ENCODE data around the gene R3HDM1.

DNA sequence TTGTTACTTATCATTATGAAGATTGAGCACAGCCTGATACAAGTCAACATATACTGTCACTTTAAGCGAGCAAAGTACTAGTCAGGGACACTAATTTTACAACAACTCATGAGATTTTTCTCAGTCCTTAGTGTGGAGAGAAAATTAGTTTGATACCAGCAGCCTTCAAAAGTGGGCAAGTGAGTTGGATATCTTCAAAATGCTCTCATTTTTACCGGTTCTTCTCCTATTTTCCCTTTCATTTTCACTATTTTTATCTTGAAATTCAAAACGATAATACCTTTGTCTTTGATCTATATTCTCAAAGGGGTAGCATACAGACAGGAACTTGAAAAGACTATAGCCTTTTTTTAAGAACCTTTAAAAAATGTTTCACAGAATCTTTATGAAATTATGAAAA, 158.4 kb downstream of the R3HDM1 start:
- TF ChIP-seq, protein P1, sequence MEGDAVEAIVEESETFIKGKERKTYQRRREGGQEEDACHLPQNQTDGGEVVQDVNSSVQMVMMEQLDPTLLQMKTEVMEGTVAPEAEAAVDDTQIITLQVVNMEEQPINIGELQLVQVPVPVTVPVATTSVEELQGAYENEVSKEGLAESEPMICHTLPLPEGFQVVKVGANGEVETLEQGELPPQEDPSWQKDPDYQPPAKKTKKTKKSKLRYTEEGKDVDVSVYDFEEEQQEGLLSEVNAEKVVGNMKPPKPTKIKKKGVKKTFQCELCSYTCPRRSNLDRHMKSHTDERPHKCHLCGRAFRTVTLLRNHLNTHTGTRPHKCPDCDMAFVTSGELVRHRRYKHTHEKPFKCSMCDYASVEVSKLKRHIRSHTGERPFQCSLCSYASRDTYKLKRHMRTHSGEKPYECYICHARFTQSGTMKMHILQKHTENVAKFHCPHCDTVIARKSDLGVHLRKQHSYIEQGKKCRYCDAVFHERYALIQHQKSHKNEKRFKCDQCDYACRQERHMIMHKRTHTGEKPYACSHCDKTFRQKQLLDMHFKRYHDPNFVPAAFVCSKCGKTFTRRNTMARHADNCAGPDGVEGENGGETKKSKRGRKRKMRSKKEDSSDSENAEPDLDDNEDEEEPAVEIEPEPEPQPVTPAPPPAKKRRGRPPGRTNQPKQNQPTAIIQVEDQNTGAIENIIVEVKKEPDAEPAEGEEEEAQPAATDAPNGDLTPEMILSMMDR (IDR thresholded peaks at IDR 0.05) = no peak
- TF ChIP-seq POLR2A (IDR thresholded peaks at IDR 0.05) = no peak

Data from lower leg skin (tissue), 3 donors.